KMS-11 (cell line): ENCODE data around the gene DDX25.

Experiments used
- H2AFZ ChIP-seq: fragments of 200-600 bp; sonication (generic); 2 replicates; pipeline ENCODE4 v1.6.1; 2016; ENCODE audit warnings: antibody characterized with exemption, mixed run types, low read depth
- H3K27ac ChIP-seq: fragments of 200-600 bp; sonication (generic); 2 replicates; pipeline ENCODE4 v1.6.1; 2016; ENCODE audit warnings: mild to moderate bottlenecking, mixed run types
- H3K27me3 ChIP-seq: fragments of 200-600 bp; sonication (generic); 2 replicates; pipeline ENCODE4 v1.6.1; 2017; ENCODE audit warnings: mild to moderate bottlenecking, low read depth, mixed run types, moderate library complexity; ENCODE audit not compliant: insufficient read depth
- H3K36me3 ChIP-seq: fragments of 200-600 bp; sonication (generic); 2 replicates; pipeline ENCODE4 v1.6.1; 2017; ENCODE audit warnings: mild to moderate bottlenecking, mixed run types; ENCODE audit not compliant: insufficient read depth
- H3K4me1 ChIP-seq: fragments of 200-600 bp; sonication (generic); 2 replicates; pipeline ENCODE4 v1.6.1; 2016; ENCODE audit warnings: mild to moderate bottlenecking, low read depth, mixed run types; ENCODE audit not compliant: poor library complexity, severe bottlenecking
- H3K4me2 ChIP-seq: fragments of 200-600 bp; sonication (generic); 2 replicates; pipeline ENCODE4 v1.7.0; 2016; ENCODE audit warnings: mild to moderate bottlenecking, mixed run types
- H3K4me3 ChIP-seq: fragments of 200-600 bp; sonication (generic); IDR thresholded peaks from 2 replicates; pipeline ENCODE4 v1.6.1; 2017; ENCODE audit warnings: low read depth, low read length, mixed read lengths; ENCODE audit not compliant: insufficient read depth
- H3K79me2 ChIP-seq: fragments of 200-600 bp; sonication (generic); 2 replicates; pipeline ENCODE4 v1.6.1; 2016; ENCODE audit warnings: low read depth, mixed run types; ENCODE audit not compliant: insufficient read depth
- H3K9ac ChIP-seq: fragments of 200-600 bp; sonication (generic); 2 replicates; pipeline ENCODE4 v1.6.1; 2016; ENCODE audit warnings: mild to moderate bottlenecking, mixed run types
- H4K20me1 ChIP-seq: fragments of 200-600 bp; sonication (generic); 2 replicates; pipeline ENCODE4 v1.6.1; 2016; ENCODE audit warnings: mild to moderate bottlenecking, mixed run types; ENCODE audit not compliant: insufficient read depth
- TF ChIP-seq, protein P1 (sequence below): fragments of 200-600 bp; sonication (generic); conservative IDR thresholded peaks from 2 replicates; pipeline ENCODE4 v1.6.1; 2017; ENCODE audit warnings: low read depth, mild to moderate bottlenecking, antibody characterized with exemption, low read length, moderate library complexity, mixed read lengths

DDX25 gene

DNA sequence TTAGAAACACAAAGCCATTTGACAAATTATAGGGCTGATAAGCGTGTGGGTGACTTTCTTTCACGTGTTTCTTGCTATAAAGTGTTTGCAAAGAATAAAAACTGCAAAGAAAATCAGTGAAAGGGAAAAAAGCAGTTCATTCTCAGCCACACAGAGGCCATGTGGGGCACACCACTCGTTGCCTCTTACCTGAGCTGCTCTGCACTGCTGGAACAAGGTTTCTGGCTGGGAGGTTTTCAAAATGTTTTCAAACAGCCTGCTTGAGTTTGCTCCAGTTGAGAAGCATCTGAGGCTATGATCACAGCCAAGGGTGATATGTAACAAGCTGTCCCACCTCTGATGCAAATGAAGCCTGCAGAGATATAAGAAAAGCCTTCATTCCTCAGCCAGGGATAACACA is 26.8 kb downstream of the DDX25 start:
- H3K79me2 ChIP-seq, result no peaks in the 10 kb centered on the region
- H4K20me1 ChIP-seq, result no peaks in the 10 kb centered on the region
- no peak overlapping the region for H2AFZ ChIP-seq
- H3K4me2 ChIP-seq, result no peak overlapping the region
- H3K4me3 ChIP-seq, result no peak overlapping the region
- no peak overlapping the region for H3K9ac ChIP-seq
- no peaks in the 10 kb centered on the region for H3K4me1 ChIP-seq
- TF ChIP-seq, protein P1, sequence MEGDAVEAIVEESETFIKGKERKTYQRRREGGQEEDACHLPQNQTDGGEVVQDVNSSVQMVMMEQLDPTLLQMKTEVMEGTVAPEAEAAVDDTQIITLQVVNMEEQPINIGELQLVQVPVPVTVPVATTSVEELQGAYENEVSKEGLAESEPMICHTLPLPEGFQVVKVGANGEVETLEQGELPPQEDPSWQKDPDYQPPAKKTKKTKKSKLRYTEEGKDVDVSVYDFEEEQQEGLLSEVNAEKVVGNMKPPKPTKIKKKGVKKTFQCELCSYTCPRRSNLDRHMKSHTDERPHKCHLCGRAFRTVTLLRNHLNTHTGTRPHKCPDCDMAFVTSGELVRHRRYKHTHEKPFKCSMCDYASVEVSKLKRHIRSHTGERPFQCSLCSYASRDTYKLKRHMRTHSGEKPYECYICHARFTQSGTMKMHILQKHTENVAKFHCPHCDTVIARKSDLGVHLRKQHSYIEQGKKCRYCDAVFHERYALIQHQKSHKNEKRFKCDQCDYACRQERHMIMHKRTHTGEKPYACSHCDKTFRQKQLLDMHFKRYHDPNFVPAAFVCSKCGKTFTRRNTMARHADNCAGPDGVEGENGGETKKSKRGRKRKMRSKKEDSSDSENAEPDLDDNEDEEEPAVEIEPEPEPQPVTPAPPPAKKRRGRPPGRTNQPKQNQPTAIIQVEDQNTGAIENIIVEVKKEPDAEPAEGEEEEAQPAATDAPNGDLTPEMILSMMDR, result no peak
- no peaks in the 10 kb centered on the region for H3K36me3 ChIP-seq
- H3K27me3 ChIP-seq, result no peaks in the 10 kb centered on the region
- H3K27ac ChIP-seq, result no peak overlapping the region

DNA sequence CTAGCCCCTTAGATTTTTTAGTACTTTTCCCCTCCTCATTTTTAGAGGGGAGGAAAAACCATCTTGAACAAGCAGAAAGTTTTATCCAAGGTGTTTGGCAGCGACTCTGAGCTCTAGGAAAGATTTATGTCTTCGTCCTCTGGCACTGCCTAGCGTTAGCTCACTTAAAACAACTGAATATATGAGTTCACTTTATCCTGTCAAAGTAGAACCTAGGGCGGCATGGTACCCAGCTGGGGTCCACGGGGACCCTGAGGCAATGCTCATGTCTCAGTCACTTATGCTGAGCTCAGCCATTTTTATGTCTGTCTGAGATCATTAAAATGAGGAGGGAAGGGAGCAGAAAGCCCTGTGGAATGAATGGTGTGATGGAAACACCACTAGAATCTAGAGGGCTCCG is 27.4 kb downstream of the DDX25 start:
- Histone ChIP-seq H3K9ac (no peak overlapping the region), H3K79me2 (no peaks in the 10 kb centered on the region), H2AFZ (no peak overlapping the region), H3K36me3 (no peaks in the 10 kb centered on the region), H3K27me3 (no peaks in the 10 kb centered on the region), H3K4me2 (no peak overlapping the region), H4K20me1 (no peaks in the 10 kb centered on the region), H3K4me1 (no peaks in the 10 kb centered on the region), H3K4me3 (no peak overlapping the region), H3K27ac (no peak overlapping the region)
- TF ChIP-seq, protein P1, result no peak

DNA sequence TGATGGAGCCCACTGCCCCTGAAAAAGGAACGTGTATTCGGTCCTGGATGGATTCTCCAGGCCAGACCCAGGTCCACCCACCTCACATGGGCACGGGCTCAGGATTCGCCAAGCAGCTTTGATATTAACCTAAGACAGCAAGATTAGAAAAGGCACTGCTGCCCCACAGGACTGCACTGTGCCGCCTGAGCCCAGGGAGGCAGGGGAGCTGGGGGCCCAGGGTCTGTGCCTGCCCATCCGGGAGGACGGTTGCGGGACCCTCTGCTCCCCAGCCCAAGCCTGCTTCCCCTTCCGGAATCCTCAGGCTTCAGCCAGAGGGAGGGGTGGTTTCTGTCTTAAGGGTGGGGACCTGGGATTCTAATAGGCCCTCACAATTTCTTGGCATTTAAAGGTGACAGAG is 28.0 kb downstream of the DDX25 start:
- H3K79me2 ChIP-seq, result no peaks in the 10 kb centered on the region
- no peak overlapping the region for H3K4me3 ChIP-seq
- H2AFZ ChIP-seq, result no peak overlapping the region
- no peaks in the 10 kb centered on the region for H3K27me3 ChIP-seq
- no peak overlapping the region for H3K9ac ChIP-seq
- H3K36me3 ChIP-seq, result no peaks in the 10 kb centered on the region
- no peak overlapping the region for H3K27ac ChIP-seq
- H4K20me1 ChIP-seq, result no peaks in the 10 kb centered on the region
- no peak overlapping the region for H3K4me2 ChIP-seq
- no peaks in the 10 kb centered on the region for H3K4me1 ChIP-seq
- TF ChIP-seq, protein P1, result no peak

DNA sequence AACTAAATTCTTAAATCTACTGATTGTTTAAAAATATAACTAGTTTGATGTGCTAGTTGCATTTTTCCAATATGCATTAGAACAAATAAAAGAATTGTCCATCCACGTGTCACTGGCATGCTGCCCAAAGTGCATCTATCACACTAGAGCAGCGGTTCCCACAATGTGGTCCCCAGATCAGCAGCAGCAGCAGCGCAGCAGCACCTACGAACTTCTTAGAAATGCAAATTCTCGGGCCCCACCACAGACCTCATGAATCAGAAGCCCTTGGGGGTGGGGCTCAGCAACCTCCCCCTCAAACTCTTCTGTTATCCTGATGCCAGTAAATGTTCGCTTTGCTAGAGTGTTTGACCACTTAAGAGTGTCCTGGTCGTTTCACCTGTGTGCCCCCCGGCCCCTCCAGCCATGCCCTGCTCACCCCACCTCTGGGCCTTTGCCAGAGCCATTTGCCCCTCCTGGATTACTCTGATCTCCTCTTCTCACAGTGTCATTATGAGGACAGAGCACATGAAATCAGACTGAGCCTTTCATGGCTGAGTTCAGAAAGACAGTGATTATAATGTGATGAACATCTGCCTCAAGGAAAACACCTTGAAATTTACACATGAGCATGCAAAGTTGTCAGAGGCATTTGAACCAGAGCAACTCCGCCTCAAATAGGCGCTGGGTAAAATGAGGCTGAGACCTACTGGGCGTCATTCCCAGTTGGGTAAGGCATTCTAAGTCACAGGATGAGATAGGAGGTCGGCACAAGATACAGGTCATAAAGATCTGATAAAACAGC is 28.9 kb downstream of the DDX25 start:
- Histone ChIP-seq H2AFZ (no peak overlapping the region), H4K20me1 (no peaks in the 10 kb centered on the region), H3K79me2 (no peaks in the 10 kb centered on the region), H3K9ac (no peak overlapping the region), H3K27me3 (no peaks in the 10 kb centered on the region), H3K36me3 (no peaks in the 10 kb centered on the region), H3K4me1 (no peaks in the 10 kb centered on the region), H3K4me3 (no peak overlapping the region), H3K27ac (no peak overlapping the region), H3K4me2 (no peak overlapping the region)
- TF ChIP-seq, protein P1, result no peak
